GM12874 (cell line): ENCODE results near the gene NYAP2.

Experiments
- TF ChIP-seq, protein P1 (sequence below): IDR thresholded peaks from 2 replicates; pipeline ENCODE4 v1.5.1; 2011; ENCODE audit warnings: low read depth, mild to moderate bottlenecking, control low read depth, low read length, moderate library complexity; ENCODE audit not compliant: insufficient read depth

NYAP2 gene

DNA sequence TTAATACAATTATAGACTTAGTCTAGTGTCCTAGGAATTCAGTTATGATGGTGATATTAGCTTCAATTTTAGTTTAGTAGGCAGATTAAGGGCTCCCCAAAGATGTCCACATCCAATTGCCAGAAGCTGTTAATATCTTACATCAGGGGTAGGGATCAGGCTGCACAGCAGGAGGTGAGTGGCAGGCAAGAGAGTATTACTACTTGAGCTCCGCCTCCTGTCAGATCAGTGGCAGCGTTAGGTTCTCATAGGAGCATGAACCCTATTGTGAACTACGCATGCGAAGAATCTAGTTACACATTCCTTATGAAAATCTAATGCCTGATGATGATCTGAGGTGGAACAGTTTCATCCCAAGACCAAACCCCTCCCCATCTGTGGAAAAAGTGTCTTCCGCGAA lies 54.9 kb downstream of the NYAP2 start:
- TF ChIP-seq, protein P1, sequence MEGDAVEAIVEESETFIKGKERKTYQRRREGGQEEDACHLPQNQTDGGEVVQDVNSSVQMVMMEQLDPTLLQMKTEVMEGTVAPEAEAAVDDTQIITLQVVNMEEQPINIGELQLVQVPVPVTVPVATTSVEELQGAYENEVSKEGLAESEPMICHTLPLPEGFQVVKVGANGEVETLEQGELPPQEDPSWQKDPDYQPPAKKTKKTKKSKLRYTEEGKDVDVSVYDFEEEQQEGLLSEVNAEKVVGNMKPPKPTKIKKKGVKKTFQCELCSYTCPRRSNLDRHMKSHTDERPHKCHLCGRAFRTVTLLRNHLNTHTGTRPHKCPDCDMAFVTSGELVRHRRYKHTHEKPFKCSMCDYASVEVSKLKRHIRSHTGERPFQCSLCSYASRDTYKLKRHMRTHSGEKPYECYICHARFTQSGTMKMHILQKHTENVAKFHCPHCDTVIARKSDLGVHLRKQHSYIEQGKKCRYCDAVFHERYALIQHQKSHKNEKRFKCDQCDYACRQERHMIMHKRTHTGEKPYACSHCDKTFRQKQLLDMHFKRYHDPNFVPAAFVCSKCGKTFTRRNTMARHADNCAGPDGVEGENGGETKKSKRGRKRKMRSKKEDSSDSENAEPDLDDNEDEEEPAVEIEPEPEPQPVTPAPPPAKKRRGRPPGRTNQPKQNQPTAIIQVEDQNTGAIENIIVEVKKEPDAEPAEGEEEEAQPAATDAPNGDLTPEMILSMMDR: no peak

GRCh38 chr2:225456619-225457260 lies 57.2 kb downstream of the NYAP2 start:
- TF ChIP-seq, protein P1: no peak

- TF ChIP-seq, protein P1: no peak
Observed at GRCh38 chr2:225457482-225457881, 58.0 kb downstream of the NYAP2 start.

- TF ChIP-seq, protein P1: no peak
Observed at GRCh38 chr2:225458431-225459117, 59.1 kb downstream of the NYAP2 start.

GRCh38 chr2:225462417-225462816 lies 62.9 kb downstream of the NYAP2 start:
- TF ChIP-seq, protein P1: no peak

- TF ChIP-seq, protein P1: no peak
Observed at GRCh38 chr2:225462945-225463344, 63.4 kb downstream of the NYAP2 start.

- TF ChIP-seq, protein P1: no peak
Observed at GRCh38 chr2:225463449-225463848, 63.9 kb downstream of the NYAP2 start.
